ENCODE results near the gene GLIS1. TPM values are rescaled to one million over a fixed set of nuclear protein-coding genes. Genes with fewer than 3 reads are reported as not detected.

GLIS1 gene
- total RNA-seq, 1 experiment from 2014 or later, result 0.28 TPM

GRCh38 chr1:53541761-53542550 lies 197.0 kb downstream of the GLIS1 start:
- WGBS (ENCODE audit: extremely low coverage, insufficient read length, low lambda C conversion rate), result no CpG with 5 or more reads among the region's 15 CpGs
- Histone ChIP-seq H3T11ph (ENCODE audit: low read length) (no peak overlapping the region), H4K8ac (replicated peaks; ENCODE audit: insufficient read length, low read depth, low read length) (no peak overlapping the region), H4K20me1 (ENCODE audit: control insufficient read depth, insufficient read depth, insufficient read length) (no peaks in the 10 kb centered on the region), H4K5ac (ENCODE audit: insufficient read length, low read depth, low read length) (no peak overlapping the region), H2BK120ac (ENCODE audit: low read depth, low read length, poor library complexity, severe bottlenecking) (no peak overlapping the region), H3K23me2 (ENCODE audit: insufficient read length, low read depth, low read length, poor library complexity, severe bottlenecking) (no peaks in the 10 kb centered on the region), H3K79me2 (ENCODE audit: insufficient read depth, low read length) (no peaks in the 10 kb centered on the region), H3K4me1 (ENCODE audit: insufficient read depth, low read length) (no peaks in the 10 kb centered on the region), H2BK5ac (ENCODE audit: insufficient read length, low read length) (no peak overlapping the region), H3K23ac (ENCODE audit: insufficient read length, low read depth, low read length) (no peak overlapping the region), H3K79me1 (ENCODE audit: insufficient read depth, low read depth, low read length, poor library complexity, severe bottlenecking) (no peaks in the 10 kb centered on the region), H3K18ac (ENCODE audit: insufficient read length, low read depth, low read length) (no peak overlapping the region), H3K9ac (ENCODE audit: extremely low read depth, insufficient read length, low read length) (no peak overlapping the region), H4K91ac (ENCODE audit: insufficient read length, low read depth, low read length) (no peak overlapping the region), H2AFZ (ENCODE audit: low read length) (no peak overlapping the region), H3K27me3 (ENCODE audit: insufficient read depth, low read length) (no peaks in the 10 kb centered on the region), H3K14ac (ENCODE audit: insufficient read depth, low read length) (no peak overlapping the region), H3K56ac (ENCODE audit: insufficient read length, low read depth, low read length) (no peak overlapping the region), H2BK20ac (ENCODE audit: low read depth, low read length, poor library complexity, severe bottlenecking) (no peak overlapping the region), H3K4me2 (ENCODE audit: insufficient read depth, insufficient read length, low read length) (no peak overlapping the region), H3K9me3 (ENCODE audit: control insufficient read depth, low read depth, low read length) (no peaks in the 10 kb centered on the region), H2BK15ac (ENCODE audit: low read depth, low read length) (no peak overlapping the region), H2BK12ac (ENCODE audit: insufficient read length, low read depth, low read length) (no peak overlapping the region), H3K27ac (ENCODE audit: insufficient read length, low read depth, low read length) (no peak overlapping the region), H3K4ac (ENCODE audit: low read depth, low read length) (no peak overlapping the region), H2AK5ac (ENCODE audit: insufficient read length, low read length) (no peak overlapping the region)
- peak; percentile 65 for DNase-seq
- Mint-ChIP-seq H3K4me3 (no peak overlapping the region), H3K4me1 (peaks cover 7 to 24% of the 10 kb centered on the region in 2 experiments), H3K27me3 (ENCODE audit: low read depth) (peaks cover 14% of the 10 kb centered on the region), H3K27ac (peak overlapping the region in 1 of 3 experiments; percentile 32; a peak in 1 of 7 replicates), H3K36me3 (ENCODE audit: insufficient read depth in 1 of 3, low read depth in 3 of 3) (no peaks in the 10 kb centered on the region; a peak in 1 of 7 replicates), H3K9me3 (no peaks in the 10 kb centered on the region)
- peak; percentile 63 for TF ChIP-seq CTCF (conservative IDR thresholded peaks at IDR 0.05)
